Glomerular endothelial cell (primary cell): ENCODE results near the gene GPHN. TPM values are rescaled to one million over a fixed set of nuclear protein-coding genes. Genes with fewer than 3 reads are reported as not detected.

Source experiments
- DNase-seq: peaks from one replicate; pipeline ENCODE4 v3.0.0-alpha.2; 2011; ENCODE audit warnings: low read depth, low spot score; ENCODE audit errors: extremely low read depth
- total RNA-seq: library from RNA; depleted of rRNA; stranded (reverse); fragments of >200 nt; gene quantifications from 2 replicates; pipeline ENCODE4 v1.2.3, GENCODE V29; 2015

GPHN gene
- total RNA-seq, 1 donor from 2014 or later: 16.1 TPM

DNA sequence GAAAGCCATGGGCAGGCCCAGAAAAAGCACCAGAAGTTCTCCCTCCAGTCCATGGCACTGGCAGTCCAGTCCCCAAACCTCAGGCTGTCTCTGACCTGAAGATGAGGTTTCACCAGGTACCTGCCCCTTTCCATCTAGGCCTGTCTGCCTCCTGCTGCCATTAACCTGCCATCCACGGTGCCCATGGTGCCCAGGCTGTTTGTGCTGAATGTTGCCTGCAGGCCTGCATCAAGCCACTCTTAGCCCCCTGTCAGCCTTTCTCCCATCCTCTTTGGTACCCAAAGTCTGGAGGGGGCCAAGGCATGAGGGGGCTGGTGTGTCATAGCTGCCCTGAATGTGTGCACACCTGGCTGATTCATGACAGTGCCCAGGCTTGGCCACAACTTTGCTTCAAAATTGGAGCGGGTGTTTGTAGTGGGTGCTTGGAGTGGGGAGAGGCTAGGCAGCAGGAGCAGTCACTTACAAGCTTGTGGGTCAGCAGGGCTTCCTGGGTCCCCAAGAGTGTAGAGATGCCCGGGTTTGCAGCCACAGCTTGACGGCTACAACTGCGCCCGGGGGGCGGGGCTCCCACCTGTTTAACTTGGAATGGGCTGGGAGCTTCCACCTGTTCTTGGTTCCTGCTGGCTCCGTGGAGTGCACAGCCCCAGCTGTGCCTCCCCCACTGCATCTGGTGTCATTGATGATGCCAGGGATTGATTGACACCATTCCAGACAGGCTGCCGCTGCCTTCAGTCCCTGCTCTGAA lies 88.5 kb downstream of the GPHN start:
- no peak for DNase-seq

DNA sequence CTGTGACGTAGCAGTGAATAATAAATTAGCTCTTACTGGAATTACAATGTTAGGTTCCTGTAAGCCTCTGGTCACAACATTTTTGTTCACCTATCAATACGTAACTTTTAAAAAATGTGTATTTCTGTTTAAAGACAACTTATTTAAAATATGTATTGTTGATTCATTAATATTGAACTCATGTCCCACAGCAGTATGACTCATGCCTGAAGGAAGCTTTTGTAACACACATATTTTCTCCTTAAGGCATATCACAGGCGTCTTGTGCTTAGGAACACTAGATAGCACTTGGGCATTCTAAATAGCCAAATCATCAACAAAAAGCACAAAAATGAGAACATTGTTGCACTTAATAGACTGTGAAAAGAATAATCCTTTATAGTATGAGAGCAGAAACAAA lies 92.5 kb downstream of the GPHN start:
- no peak for DNase-seq

DNA sequence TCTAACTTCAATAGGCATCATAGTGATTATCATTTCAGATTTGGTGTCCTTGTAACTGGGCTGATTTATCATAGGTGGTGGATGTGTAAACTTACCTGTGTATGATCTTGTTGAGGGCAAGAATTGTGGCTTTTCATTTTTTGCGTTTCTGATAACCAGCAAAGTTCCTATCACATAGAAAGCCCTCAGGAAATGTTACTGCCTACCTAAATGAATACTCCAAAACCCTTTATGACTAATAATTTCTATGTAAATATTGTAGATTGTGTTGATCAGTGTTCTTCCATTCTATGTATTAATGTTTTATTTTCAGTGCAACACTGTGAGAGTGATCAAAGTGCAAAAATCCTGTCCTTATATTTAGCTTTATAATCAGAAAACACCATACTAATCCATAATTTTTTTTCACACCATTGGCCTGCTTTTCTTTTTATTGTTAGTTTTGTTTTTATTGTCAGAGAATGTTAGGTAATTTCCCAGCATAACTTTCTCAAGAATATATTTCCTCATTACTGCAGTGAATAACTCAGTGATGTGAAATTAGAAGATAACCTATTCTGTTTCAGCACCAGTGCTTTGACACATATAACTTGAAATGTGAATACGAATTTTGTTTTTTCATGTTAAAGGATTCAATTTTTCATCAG lies 94.1 kb downstream of the GPHN start:
- DNase-seq: no peak

DNA sequence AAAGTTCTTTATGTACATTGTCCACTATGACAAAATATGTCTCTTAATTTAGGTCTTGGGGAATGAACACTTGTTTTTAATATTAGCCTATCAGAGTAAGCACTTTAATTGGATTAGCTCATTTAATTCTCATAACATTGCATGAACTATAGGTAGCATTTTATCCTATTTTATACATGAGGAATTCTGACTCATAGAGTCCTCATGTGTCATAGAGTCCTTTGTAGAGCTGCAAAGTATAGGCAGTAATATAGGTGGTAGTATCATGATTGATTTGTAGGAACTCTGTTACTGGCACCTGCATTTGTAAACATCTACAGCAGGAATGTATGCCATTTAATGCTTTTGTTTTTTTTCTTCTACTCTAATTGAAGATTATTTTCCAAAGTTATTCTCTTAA lies 96.0 kb downstream of the GPHN start:
- DNase-seq: no peak

DNA sequence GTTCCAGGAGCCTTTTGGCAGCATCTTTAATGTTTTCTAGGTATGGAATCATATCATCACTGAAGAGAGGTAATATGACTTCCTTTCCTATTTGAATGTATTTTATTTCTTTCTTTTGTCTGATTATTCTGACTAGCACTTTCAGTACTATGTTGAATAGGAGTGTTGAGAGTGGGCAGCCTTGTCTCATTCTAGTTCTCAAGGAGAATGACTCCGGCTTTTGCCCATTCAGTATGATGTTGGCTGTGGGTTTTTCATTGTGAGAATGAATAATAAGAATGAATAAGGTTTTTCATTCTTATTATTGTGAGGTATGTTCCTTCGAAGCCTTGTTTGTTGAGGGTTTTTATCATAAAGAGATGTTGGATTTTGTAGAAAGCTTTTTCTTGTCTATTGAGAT lies 98.9 kb downstream of the GPHN start:
- DNase-seq: no peak

DNA sequence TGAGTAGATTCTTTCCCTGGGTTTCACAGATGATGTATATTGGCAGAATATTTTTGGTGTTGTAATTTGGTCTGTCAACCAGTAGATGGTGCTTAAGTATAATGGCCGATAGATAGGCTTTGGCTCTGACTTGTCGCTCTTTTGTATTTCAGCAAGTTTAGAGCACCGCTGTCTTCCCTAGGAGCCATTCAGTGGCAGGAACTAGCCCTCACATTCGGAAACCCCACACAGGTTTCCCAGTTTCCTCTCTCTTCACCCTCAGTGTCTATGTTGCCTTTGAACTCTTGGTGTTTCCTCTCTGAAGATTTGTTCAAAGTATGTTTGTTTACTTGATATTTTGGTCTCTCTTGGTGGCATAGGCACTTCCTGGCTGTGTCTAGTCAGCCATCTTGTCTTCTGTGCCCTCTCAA lies 102.2 kb downstream of the GPHN start:
- DNase-seq: no peak

DNA sequence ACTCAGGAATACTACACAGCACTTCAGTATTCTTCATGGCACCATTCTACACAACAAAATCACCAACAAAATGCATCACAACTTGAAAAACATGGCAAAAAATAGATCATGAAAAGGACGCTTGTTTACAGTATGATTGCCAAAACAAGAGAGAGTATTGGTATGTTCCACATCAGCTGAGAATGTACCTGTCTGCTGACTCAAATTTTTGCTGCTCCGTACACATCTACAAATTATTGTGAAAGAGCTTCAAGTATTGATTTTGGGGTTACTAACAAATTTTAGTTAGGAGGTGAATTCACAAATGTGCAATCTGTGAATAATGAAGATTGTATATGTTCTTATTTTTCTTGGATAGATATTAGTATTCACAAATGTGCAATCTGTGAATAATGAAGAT lies 105.4 kb downstream of the GPHN start:
- DNase-seq: no peak

DNA sequence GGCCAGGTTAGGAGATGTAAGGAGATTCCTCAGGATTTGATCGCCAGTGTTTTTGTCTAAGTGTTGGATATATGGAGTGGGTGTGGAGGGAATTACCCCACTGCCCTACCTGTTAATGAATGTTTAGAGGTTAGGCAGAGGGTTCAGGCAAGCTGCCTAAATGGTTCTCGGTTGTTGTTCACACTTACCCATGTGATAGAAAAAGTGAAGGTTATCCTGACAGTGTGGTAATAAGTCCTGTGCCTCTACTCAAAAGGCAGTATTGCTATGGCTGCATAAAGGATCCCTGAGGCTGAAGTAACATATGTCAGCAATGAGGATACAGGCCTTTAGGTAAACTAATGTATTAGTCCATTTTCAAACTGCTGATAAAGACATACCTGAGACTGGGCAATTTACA lies 112.0 kb downstream of the GPHN start:
- no peak for DNase-seq

DNA sequence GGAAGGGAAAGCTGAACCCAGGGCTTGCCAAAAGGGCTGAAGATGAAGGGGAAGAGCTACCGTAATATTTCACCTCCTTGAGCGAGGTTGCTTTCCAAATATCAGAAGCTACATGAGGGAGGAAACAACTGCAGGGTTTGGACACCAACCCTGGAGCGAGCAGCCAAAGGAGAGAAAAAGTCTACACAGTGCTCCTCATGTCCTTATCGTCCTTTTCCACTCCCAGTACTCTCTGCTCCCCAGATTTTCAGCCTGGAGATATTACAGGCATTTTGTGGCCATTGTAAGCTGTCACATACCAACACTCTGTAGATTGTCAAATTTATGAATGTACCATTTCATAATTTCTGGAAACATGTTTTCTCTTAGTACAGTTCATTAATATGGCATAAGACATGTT lies 115.9 kb downstream of the GPHN start:
- no peak for DNase-seq

DNA sequence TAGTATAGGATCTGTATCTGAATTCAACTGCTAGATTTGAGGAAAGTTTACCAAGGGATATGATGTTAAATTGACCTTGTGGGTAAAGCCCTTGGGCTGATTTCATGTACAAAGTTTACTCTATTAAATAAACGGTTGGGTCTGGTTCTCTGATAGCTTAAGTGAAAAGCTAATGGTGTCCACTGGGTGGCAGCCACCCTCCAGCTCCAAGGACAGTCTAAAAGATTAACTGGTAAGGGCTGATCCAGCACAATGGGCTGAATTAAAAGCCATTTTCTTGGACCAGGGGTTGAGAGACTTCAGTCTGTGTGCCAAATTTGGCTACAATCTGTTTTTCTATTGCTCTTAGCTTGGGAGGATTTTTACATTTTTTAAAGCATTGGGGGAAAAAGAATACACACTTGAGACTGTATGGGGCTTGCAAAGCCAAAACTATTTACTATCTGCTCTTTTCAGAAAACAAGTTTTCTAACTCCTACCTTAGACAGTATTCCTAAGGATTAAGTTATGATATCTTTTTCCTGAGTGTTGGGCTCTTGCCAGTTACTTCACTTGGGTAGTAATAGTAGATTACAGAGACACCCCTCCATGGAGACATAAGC lies 116.5 kb downstream of the GPHN start:
- peak; percentile 51 for DNase-seq

DNA sequence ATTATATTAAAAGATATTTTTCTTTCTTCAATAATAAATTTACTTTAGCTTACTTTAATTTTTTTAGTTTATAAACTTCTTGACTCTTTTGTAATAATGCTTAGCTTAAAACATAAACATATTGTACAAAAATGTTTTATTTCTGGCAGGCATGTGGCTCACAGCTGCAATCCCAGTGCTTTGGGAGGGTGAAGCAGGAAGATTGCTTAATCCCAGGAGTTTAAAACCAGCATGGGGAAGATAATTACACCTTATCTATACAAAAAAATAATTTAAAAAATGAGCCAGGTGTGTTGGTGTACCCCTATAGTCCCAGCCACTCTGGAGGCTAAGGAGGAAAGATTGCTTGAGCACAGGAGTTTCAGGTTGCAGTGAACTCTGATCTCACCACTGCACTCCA lies 120.7 kb downstream of the GPHN start:
- DNase-seq: no peak

DNA sequence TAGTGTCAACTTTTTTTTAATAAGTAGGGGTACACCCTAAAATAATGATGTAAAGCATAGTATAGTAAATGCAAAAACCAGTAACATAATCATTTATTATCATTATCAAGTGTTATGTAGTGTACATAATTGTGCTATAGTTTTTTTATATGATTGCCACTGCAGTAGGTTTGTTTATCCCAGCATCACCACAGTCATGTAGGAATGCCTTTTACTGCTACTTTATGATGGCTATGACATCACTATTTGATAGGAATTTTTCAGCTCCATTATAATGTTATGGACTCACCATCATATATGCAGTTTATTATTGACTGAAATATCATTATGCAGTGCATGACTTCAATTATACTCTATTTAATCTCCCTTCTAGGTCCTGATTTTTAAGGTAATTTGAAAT lies 121.6 kb downstream of the GPHN start:
- no peak for DNase-seq

DNA sequence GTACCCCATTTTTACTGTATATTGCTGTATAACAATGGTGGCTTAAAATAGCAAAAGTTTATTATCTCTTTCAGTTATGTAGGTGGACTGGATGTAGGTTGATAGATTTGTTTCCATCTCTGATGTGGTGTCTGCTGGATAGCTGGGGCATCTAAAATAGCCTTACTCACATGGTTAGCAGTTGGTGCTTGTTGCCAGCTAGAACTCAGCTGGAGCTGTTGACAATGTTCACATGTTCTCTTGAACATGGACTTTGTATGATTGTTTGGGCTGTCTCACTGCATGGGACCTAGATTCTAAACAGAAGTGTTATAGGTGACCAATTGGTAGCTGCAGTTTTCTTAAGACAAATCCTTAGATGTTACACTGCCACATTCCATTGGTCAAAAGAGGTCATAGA lies 126.9 kb downstream of the GPHN start:
- no peak for DNase-seq

DNA sequence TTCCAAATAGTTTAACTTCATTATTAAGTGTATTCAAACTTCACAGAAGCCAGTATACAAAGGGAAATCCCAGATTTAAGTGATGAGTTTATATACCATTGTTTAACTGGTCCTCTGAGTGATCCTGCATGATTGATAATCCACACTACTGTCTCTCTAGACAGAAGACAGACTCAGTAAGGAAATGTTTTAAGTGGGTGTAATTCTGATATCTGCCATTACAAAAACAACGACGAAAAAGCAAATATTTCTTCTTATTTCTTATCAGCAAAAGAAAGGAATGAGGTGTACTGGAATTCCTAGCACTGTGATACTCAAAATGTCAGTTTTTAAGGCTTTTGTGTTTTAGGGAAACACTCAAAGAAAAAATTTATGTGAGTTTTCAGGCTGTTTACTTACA lies 127.5 kb downstream of the GPHN start:
- no peak for DNase-seq

DNA sequence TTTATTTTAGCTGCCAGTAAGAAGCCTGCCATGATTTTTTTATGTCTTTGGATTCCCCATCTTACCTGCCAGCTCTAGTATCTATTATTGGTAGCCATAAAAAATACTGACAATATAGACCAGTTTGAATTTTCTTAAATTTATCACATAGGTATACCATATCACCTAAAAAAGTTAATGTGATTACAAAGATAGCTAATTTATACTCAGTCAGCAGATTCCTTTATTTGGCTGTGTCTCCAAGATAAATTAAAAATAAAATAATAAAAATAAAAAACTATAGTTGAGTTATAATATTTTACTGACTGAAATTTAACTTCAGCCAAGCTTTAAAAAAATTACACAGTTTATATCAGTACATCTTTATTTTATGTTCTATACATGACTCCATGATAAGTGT lies 128.3 kb downstream of the GPHN start:
- DNase-seq: no peak

DNA sequence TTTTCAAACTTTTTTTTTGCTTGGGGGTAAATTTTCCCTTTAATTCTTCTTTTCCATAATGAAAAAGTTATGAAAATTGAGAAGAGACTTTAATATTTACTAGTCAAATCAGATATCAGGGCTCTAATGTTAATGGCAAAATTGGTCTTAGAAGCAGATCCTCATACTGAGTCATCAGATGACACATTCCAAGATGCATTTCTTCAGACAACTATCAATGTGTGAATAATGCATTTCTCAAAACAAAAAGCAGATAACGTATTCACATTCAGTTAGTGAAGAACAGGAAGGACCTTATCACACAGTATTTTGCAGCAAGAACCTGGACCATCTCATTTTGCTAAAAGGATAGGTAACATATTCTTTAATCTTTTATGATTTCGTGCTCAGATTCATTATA lies 130.7 kb downstream of the GPHN start:
- DNase-seq: no peak

DNA sequence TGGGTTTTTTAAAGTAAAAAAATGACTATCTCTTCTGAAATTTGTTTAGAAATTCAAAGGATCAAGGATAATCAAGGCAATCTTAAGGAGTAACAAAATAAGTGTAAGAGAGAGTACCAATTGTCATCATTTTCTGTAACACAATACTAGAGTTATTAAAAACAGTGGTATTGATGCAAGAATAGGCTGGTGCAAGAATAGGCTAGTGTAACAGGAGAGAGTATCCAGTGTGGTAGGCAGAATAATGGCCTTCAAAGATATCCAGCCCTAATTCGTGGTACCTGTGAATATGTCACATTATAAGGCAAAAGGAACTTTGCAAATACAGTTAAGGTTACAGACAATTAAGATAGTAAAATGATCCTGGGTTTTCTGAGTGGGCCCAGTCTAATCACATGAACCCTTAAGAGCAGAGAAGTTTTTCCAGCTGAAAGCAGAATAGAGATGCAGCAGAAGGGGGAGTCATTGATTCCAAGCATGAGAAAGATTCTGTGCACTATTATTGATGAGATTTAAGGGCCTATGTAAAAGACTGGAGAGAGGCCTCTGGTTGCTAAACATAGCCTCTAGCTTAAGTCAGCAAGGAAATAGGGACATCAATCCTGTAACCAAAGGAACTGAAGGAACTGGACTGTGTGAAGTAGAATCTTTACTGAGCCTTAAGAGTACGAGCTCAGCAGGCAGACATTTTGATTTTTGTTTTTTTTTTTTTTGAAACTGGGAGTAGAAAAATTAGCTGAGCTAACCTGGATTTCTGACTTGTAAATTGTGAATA lies 134.1 kb downstream of the GPHN start:
- no peak for DNase-seq

DNA sequence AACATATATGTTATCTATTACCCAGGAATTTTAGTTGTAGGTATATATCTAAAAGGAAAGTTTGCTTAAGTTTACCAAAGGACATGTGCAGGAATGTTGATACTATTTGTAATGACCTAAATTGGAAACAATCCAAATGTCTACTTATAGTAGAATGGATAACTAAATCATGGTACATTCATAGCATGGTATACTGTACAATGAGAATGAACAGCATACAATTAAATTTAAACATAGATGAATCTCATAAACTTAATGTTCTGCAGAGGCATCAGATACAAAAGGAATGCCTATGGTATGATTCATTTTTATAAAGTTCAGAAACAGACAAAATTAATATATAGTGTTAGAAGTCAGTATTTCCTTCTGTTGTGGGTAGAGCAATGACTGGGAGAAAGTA lies 135.4 kb downstream of the GPHN start:
- no peak for DNase-seq

DNA sequence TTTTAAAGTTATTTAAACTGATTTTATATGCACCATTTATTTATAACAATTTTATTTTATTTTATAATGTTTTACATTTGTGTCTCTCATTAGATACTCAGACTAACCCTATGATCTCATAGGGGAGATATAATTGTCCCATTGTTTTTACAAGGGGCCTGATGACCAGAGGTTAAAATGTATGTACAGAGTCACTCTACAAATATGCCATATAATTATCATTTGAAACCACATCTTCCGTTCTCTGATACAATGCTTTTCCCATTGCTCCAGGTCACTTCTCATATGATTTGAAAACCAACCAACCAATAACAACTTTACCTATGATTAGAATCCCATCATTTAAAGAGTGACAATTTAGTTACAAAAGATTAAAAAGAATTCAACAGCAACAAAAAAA lies 137.8 kb downstream of the GPHN start:
- no peak for DNase-seq

DNA sequence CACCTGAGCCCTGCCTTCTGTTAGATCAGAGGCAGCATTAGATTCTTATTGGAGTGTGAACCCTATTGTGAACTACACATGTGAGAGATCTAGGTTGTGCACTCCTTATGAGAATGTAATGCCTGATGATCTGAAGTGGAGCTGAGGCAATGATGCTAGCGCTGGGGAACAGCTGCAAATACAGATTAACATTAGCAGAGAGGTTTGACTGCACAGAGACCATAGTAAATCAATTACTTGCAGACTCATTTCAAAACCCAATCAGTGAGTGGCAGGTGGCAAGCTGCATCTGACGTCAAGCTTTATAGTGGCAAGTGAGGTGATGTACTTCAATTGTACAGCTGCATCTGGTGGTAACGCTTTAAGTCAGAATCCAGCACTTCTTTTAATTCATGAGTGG lies 141.6 kb downstream of the GPHN start:
- DNase-seq: no peak

DNA sequence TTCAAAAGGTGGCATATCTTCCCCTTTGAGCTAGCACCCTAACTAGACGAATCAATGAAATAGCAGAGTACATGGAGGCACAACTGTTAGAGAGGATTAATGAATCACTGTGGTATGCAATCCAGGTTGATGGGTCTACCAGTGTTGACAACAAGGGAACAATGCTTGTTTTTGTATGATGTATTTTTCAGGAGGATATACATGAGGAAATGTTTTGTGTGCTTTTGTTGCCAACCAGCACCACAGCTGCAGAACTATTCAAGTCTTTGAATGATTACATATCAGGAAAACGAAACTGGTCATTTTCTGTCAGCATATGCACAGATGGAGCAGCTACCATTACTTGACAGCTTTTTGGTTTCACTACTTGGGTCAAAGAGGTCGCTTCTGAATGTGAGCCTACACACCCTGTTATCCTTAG lies 142.6 kb downstream of the GPHN start:
- peak; percentile 60 for DNase-seq
